Hepatocyte (in vitro differentiated cells): ENCODE results near the gene PROZ. TPM values are rescaled to one million over a fixed set of nuclear protein-coding genes. Genes with fewer than 3 reads are reported as not detected.

Source experiments
- DNase-seq: peaks from one replicate; pipeline ENCODE4 v3.0.0-alpha.2; 2016; ENCODE audit warnings: low spot score
- H2AFZ ChIP-seq: fragments of 200-600 bp; sonication (generic); 2 replicates; pipeline ENCODE4 v1.6.0; 2016; ENCODE audit warnings: antibody characterized with exemption, mild to moderate bottlenecking
- H3K27ac ChIP-seq: fragments of 200-600 bp; sonication (generic); 2 replicates; pipeline ENCODE4 v1.5.1; 2016; ENCODE audit warnings: mild to moderate bottlenecking
- H3K27me3 ChIP-seq: fragments of 200-600 bp; sonication (generic); 2 replicates; pipeline ENCODE4 v1.6.1; 2016
- H3K36me3 ChIP-seq: fragments of 200-600 bp; sonication (generic); replicated peaks from 2 replicates; pipeline ENCODE4 v1.5.1; 2016; ENCODE audit warnings: low read depth; ENCODE audit not compliant: insufficient read depth
- H3K4me1 ChIP-seq: fragments of 200-600 bp; sonication (generic); 2 replicates; pipeline ENCODE4 v1.5.1; 2016; ENCODE audit warnings: mild to moderate bottlenecking, moderate library complexity; ENCODE audit not compliant: insufficient read depth
- H3K4me2 ChIP-seq: fragments of 200-600 bp; sonication (generic); 2 replicates; pipeline ENCODE4 v1.6.0; 2016
- H3K4me3 ChIP-seq: fragments of 200-600 bp; sonication (generic); 2 replicates; pipeline ENCODE4 v1.5.1; 2016; ENCODE audit warnings: mild to moderate bottlenecking
- H3K79me2 ChIP-seq: fragments of 200-600 bp; sonication (generic); 2 replicates; pipeline ENCODE4 v1.6.0; 2017; ENCODE audit warnings: mild to moderate bottlenecking
- H3K9me2 ChIP-seq: fragments of 200-600 bp; sonication (generic); replicated peaks from 2 replicates; pipeline ENCODE4 v1.6.0; 2017; ENCODE audit warnings: mild to moderate bottlenecking; ENCODE audit not compliant: insufficient read depth
- H3K9me3 ChIP-seq: fragments of 200-600 bp; sonication (generic); 2 replicates; pipeline ENCODE4 v1.5.1; 2016; ENCODE audit warnings: low read depth, mild to moderate bottlenecking
- H4K20me1 ChIP-seq: fragments of 200-600 bp; sonication (generic); 2 replicates; pipeline ENCODE4 v1.6.0; 2016; ENCODE audit warnings: mild to moderate bottlenecking; ENCODE audit not compliant: insufficient read depth, poor library complexity, severe bottlenecking
- CTCF ChIP-seq: fragments of 200-600 bp; sonication (generic); IDR thresholded peaks from 2 replicates; pipeline ENCODE4 v1.5.1; 2016; ENCODE audit warnings: antibody characterized with exemption, mild to moderate bottlenecking; ENCODE audit not compliant: poor library complexity
- EZH2 ChIP-seq: fragments of 200-600 bp; sonication (generic); IDR thresholded peaks from 2 replicates; pipeline ENCODE4 v1.6.1; 2016; ENCODE audit warnings: antibody characterized with exemption, mild to moderate bottlenecking, borderline replicate concordance
- EZH2phosphoT487 ChIP-seq: fragments of 200-600 bp; sonication (generic); IDR thresholded peaks from one replicate; pipeline ENCODE4 v1.6.1; 2018; ENCODE audit warnings: antibody characterized with exemption, mild to moderate bottlenecking, low read depth, moderate library complexity; ENCODE audit not compliant: unreplicated experiment, severe bottlenecking
- WGBS: methylation state at CpG from one replicate; pipeline ENCODE4 v1.1.6; 2016; ENCODE audit warnings: low lambda C conversion rate; ENCODE audit errors: missing lambda C conversion rate; 5-methylcytosine and 5-hydroxymethylcytosine counted together
- polyA plus RNA-seq: library from polyadenylated mRNA; unstranded; fragments of >200 nt; fragmentation: Nextera tagmentation; extraction: Ambion mirVana; gene quantifications from 2 replicates; pipeline ENCODE4 v1.2.1, GENCODE V29; 2016
- total RNA-seq: library from RNA; depleted of rRNA; stranded (reverse); fragments of >200 nt; gene quantifications from 2 replicates; pipeline ENCODE4 v1.2.3, GENCODE V29; 2014

PROZ gene
- total and polyA plus RNA-seq, 2 experiments from 2014 or later, result 4.7 TPM

GRCh38 chr13:113147206-113147605 lies 11.2 kb upstream of the PROZ start:
- Histone ChIP-seq H3K9me2 (no peaks in the 10 kb centered on the region), H3K27me3 (no peaks in the 10 kb centered on the region), H3K79me2 (no peaks in the 10 kb centered on the region), H2AFZ (no peak overlapping the region), H3K27ac (no peak overlapping the region), H3K36me3 (no peaks in the 10 kb centered on the region), H4K20me1 (no peaks in the 10 kb centered on the region), H3K9me3 (no peaks in the 10 kb centered on the region), H3K4me1 (peaks cover 5% of the 10 kb centered on the region), H3K4me2 (no peak overlapping the region), H3K4me3 (no peak overlapping the region)
- DNase-seq, result no peak
- TF ChIP-seq CTCF (no peak), EZH2 (no peak), EZH2phosphoT487 (no peak)
- 88% methylated on average over 8 of the region's 8 CpGs for WGBS

- 96% methylated on average over 13 of the region's 13 CpGs for WGBS
- DNase-seq, result no peak
- no peak for TF ChIP-seq CTCF
- TF ChIP-seq EZH2, result no peak
- no peak for TF ChIP-seq EZH2phosphoT487
Observed at GRCh38 chr13:113148407-113148806, 10.0 kb upstream of the PROZ start.

GRCh38 chr13:113148940-113149503 lies 9.4 kb upstream of the PROZ start:
- Histone ChIP-seq H3K4me1 (peaks cover 13% of the 10 kb centered on the region), H3K4me2 (no peak overlapping the region), H3K27me3 (no peaks in the 10 kb centered on the region), H3K9me2 (no peaks in the 10 kb centered on the region), H2AFZ (no peak overlapping the region), H3K79me2 (no peaks in the 10 kb centered on the region), H3K36me3 (no peaks in the 10 kb centered on the region), H3K4me3 (no peak overlapping the region), H3K9me3 (no peaks in the 10 kb centered on the region), H3K27ac (no peak overlapping the region), H4K20me1 (no peaks in the 10 kb centered on the region)
- no peak for DNase-seq
- TF ChIP-seq CTCF, result no peak
- no peak for TF ChIP-seq EZH2
- no peak for TF ChIP-seq EZH2phosphoT487
- WGBS, result 97% methylated on average over 22 of the region's 38 CpGs

More at GRCh38 chr13:113148407-113148806, 10.0 kb upstream of the PROZ start:
- Histone ChIP-seq H3K27me3 (no peaks in the 10 kb centered on the region), H2AFZ (no peak overlapping the region), H3K4me2 (no peak overlapping the region), H3K36me3 (no peaks in the 10 kb centered on the region), H3K9me2 (no peaks in the 10 kb centered on the region), H3K9me3 (no peaks in the 10 kb centered on the region), H4K20me1 (no peaks in the 10 kb centered on the region), H3K27ac (no peak overlapping the region), H3K4me1 (peaks cover 10% of the 10 kb centered on the region), H3K79me2 (no peaks in the 10 kb centered on the region), H3K4me3 (no peak overlapping the region)
